Frontal cortex (tissue), 4 donors: ENCODE data around the gene RPS6KA4. TPM values are rescaled to one million over a fixed set of nuclear protein-coding genes. Genes with fewer than 3 reads are reported as not detected.
A peak's percentile ranks its signal among the peaks of the same experiment; 100 is the strongest.

Experiments used
- DNase-seq, 2 donors: peaks; one replicate each; pipeline ENCODE4 v3.0.0; 2012; ENCODE audit warnings: low spot score in 2 of 2
- FAIRE-seq: peaks from 2 replicates; lab custom pipeline; 2012; peaks lifted over from hg19 to GRCh38; lab: Jason Lieb, UNC
- total RNA-seq: library from RNA; depleted of rRNA; stranded (reverse); fragments of >200 nt; gene quantifications from one replicate; pipeline ENCODE4 v1.2.3, GENCODE V29; 2014
- donor health status: control.
- donor health status: control.
- donor health status: control.

Gene RPS6KA4
- total RNA-seq, 1 donor from 2014 or later: 9.4 TPM

GRCh38 chr11:64381350-64381749, 22.4 kb downstream of the RPS6KA4 start:
- DNase-seq: no peak
- no peak for FAIRE-seq

GRCh38 chr11:64382047-64382446, 23.1 kb downstream of the RPS6KA4 start:
- no peak for DNase-seq
- FAIRE-seq: no peak

- no peak for FAIRE-seq
Observed at GRCh38 chr11:64382586-64382985, 23.6 kb downstream of the RPS6KA4 start.

GRCh38 chr11:64383580-64383979, 24.6 kb downstream of the RPS6KA4 start:
- FAIRE-seq (no peak), DNase-seq (no peak)

More at GRCh38 chr11:64382586-64382985, 23.6 kb downstream of the RPS6KA4 start:
- DNase-seq: no peak

- FAIRE-seq (no peak), DNase-seq (no peak)
Observed at GRCh38 chr11:64384028-64384737, 25.2 kb downstream of the RPS6KA4 start.

- no peak for DNase-seq
Observed at GRCh38 chr11:64384981-64385944, 26.3 kb downstream of the RPS6KA4 start.

GRCh38 chr11:64385945-64386704, 27.2 kb downstream of the RPS6KA4 start:
- no peak for FAIRE-seq
- no peak for DNase-seq

More at GRCh38 chr11:64384981-64385944, 26.3 kb downstream of the RPS6KA4 start:
- FAIRE-seq: no peak

- DNase-seq: no peak
- no peak for FAIRE-seq
Observed at GRCh38 chr11:64387916-64388315, 29.0 kb downstream of the RPS6KA4 start.

- no peak for FAIRE-seq
Observed at GRCh38 chr11:64388894-64389293, 29.9 kb downstream of the RPS6KA4 start.

GRCh38 chr11:64389851-64390250, 30.9 kb downstream of the RPS6KA4 start:
- no peak for DNase-seq
- no peak for FAIRE-seq

More at GRCh38 chr11:64388894-64389293, 29.9 kb downstream of the RPS6KA4 start:
- DNase-seq: no peak

- DNase-seq (no peak), FAIRE-seq (no peak)
Observed at GRCh38 chr11:64390558-64390957, 31.6 kb downstream of the RPS6KA4 start.

GRCh38 chr11:64391839-64392238, 32.9 kb downstream of the RPS6KA4 start:
- DNase-seq: no peak
- FAIRE-seq: no peak

- no peak for DNase-seq
- no peak for FAIRE-seq
Observed at GRCh38 chr11:64395545-64396078, 36.6 kb downstream of the RPS6KA4 start.

- peak in 1 of 2 donors; percentile 40 for DNase-seq
Observed at GRCh38 chr11:64396079-64396591, 37.2 kb downstream of the RPS6KA4 start.

GRCh38 chr11:64400102-64400501, 41.1 kb downstream of the RPS6KA4 start:
- no peak for DNase-seq
- no peak for FAIRE-seq

More at GRCh38 chr11:64396079-64396591, 37.2 kb downstream of the RPS6KA4 start:
- no peak for FAIRE-seq

- no peak for DNase-seq
- FAIRE-seq: no peak
Observed at GRCh38 chr11:64400667-64401066, 41.7 kb downstream of the RPS6KA4 start.

- FAIRE-seq (no peak), DNase-seq (no peak)
Observed at GRCh38 chr11:64401775-64402174, 42.8 kb downstream of the RPS6KA4 start.

- DNase-seq (no peak), FAIRE-seq (no peak)
Observed at GRCh38 chr11:64403106-64403505, 44.1 kb downstream of the RPS6KA4 start.

- DNase-seq: no peak
- no peak for FAIRE-seq
Observed at GRCh38 chr11:64406221-64406946, 47.4 kb downstream of the RPS6KA4 start.
